Lower leg skin (tissue), 4 donors: ENCODE results near the gene HSP90B1. TPM values are rescaled to one million over a fixed set of nuclear protein-coding genes. Genes with fewer than 3 reads are reported as not detected.

ENCODE experiments used
- DNase-seq, 2 donors: peaks; one replicate each; pipeline ENCODE4 v3.0.0-alpha.2; 2019; ENCODE audit warnings: low spot score in 2 of 2
- H3K4me3 ChIP-seq: fragments of 200-600 bp; sonication (generic); 2 replicates; pipeline ENCODE4 v1.5.1; 2017; ENCODE audit warnings: mild to moderate bottlenecking, low read depth; ENCODE audit not compliant: poor library complexity, severe bottlenecking
- CTCF ChIP-seq, 3 donors: fragments of 450-650 bp; IDR thresholded peaks; one replicate each; pipeline ENCODE4 v1.5.1; 2016; ENCODE audit warnings: antibody characterized with exemption in 3 of 3, mild to moderate bottlenecking in 3 of 3, moderate library complexity in 2 of 3
- POLR2A ChIP-seq, 2 donors: fragments of 450-650 bp; IDR thresholded peaks; one replicate each; pipeline ENCODE4 v1.6.1; 2016 to 2017; ENCODE audit warnings: antibody characterized with exemption in 2 of 2, mild to moderate bottlenecking in 1 of 2, moderate library complexity in 1 of 2
- WGBS, 2 donors: methylation state at CpG; one replicate each; pipeline ENCODE4 v1.1.5; 2018; 5-methylcytosine and 5-hydroxymethylcytosine counted together
- intact Hi-C: fragments of 100-400 bp; cut with DNase I; formaldehyde crosslinking; loops from one replicate; pipeline ENCODE4 v1.15.0; 2023; ENCODE audit warnings: low total_unique reads
- total RNA-seq, 4 donors: library from RNA; depleted of rRNA; stranded (reverse); fragments of >200 nt; gene quantifications; one replicate each; pipeline ENCODE4 v1.1.0, GENCODE V29; 2016

HSP90B1 gene
- total RNA-seq, 4 donors from 2014 or later: 98.4 to 168 (median 135) TPM

- TF ChIP-seq CTCF (IDR thresholded peaks at IDR 0.05): no peak
- TF ChIP-seq POLR2A (IDR thresholded peaks at IDR 0.05): no peak
- DNase-seq: no peak
- WGBS, 2 donors: 90 to 94% methylated on average over 4 of the region's 4 CpGs
- intact Hi-C loops: no loop called here
- no peak overlapping the region for H3K4me3 ChIP-seq
These were observed 48.3 kb downstream of the HSP90B1 start for GRCh38 chr12:103978384-103978982.

- TF ChIP-seq CTCF (IDR thresholded peaks at IDR 0.05) (no peak), POLR2A (IDR thresholded peaks at IDR 0.05) (no peak)
- intact Hi-C loops: loop anchor here (5.0 kb wide), 1 partner anchor 115 kb away; no protein-coding TSS in a partner anchor
- DNase-seq: no peak
- H3K4me3 ChIP-seq: no peak overlapping the region
- WGBS, 2 donors: 70 to 91% methylated on average over 2 of the region's 2 CpGs
These were observed 56.6 kb downstream of the HSP90B1 start for GRCh38 chr12:103986829-103987228.

GRCh38 chr12:103994235-103994634 lies 64.0 kb downstream of the HSP90B1 start:
- no peak for DNase-seq
- no peak for TF ChIP-seq CTCF (IDR thresholded peaks at IDR 0.05)
- no peak for TF ChIP-seq POLR2A (IDR thresholded peaks at IDR 0.05)
- intact Hi-C loops: no loop called here
- WGBS, 2 donors: 85 to 90% methylated on average over 4 of the region's 4 CpGs
- H3K4me3 ChIP-seq: no peak overlapping the region

- intact Hi-C loops: no loop called here
- H3K4me3 ChIP-seq: no peak overlapping the region
- 94 to 97% methylated on average over 5 of the region's 5 CpGs for WGBS, 2 donors
- TF ChIP-seq POLR2A (IDR thresholded peaks at IDR 0.05): no peak
- no peak for TF ChIP-seq CTCF (IDR thresholded peaks at IDR 0.05)
- no peak for DNase-seq
These were observed 66.4 kb downstream of the HSP90B1 start for GRCh38 chr12:103996595-103996994.

GRCh38 chr12:103997286-103997900 lies 67.2 kb downstream of the HSP90B1 start:
- DNase-seq: no peak
- H3K4me3 ChIP-seq: no peak overlapping the region
- TF ChIP-seq POLR2A (IDR thresholded peaks at IDR 0.05): no peak
- TF ChIP-seq CTCF (IDR thresholded peaks at IDR 0.05): no peak
- intact Hi-C loops: no loop called here
- WGBS, 2 donors: 80 to 85% methylated on average over 16 of the region's 16 CpGs

Other genes starting within 250 kb of the HSP90B1 start
- 1 to 10 TPM; 2.9 to 4.2 (median 3.5) TPM for gene NT5DC3, start 89.2 kb upstream of the HSP90B1 start, total RNA-seq
- gene TDG, start 35.5 kb downstream of the HSP90B1 start, total RNA-seq: 10 to 100 TPM; 18.9 to 24.3 (median 21.1) TPM
- 1 to 10 TPM in 3 of 4 donors, under 1 TPM in 1; 0.72 to 1.9 (median 1.2) TPM for gene GLT8D2, start 119.8 kb downstream of the HSP90B1 start, total RNA-seq
- 10 to 100 TPM; 11.0 to 18.9 (median 14.1) TPM for gene HCFC2, start 134.1 kb downstream of the HSP90B1 start, total RNA-seq
- 10 to 100 TPM; 10.6 to 20.5 (median 14.3) TPM for gene NFYB, start 207.8 kb downstream of the HSP90B1 start, total RNA-seq